Measurements from ENCODE around the gene PDE1A.

Gene PDE1A

GRCh38 chr2:182351427-182351826, 75.4 kb downstream of the PDE1A start:
- no peak for DNase-seq (ENCODE audit: low read depth)
- TF ChIP-seq, protein P1, sequence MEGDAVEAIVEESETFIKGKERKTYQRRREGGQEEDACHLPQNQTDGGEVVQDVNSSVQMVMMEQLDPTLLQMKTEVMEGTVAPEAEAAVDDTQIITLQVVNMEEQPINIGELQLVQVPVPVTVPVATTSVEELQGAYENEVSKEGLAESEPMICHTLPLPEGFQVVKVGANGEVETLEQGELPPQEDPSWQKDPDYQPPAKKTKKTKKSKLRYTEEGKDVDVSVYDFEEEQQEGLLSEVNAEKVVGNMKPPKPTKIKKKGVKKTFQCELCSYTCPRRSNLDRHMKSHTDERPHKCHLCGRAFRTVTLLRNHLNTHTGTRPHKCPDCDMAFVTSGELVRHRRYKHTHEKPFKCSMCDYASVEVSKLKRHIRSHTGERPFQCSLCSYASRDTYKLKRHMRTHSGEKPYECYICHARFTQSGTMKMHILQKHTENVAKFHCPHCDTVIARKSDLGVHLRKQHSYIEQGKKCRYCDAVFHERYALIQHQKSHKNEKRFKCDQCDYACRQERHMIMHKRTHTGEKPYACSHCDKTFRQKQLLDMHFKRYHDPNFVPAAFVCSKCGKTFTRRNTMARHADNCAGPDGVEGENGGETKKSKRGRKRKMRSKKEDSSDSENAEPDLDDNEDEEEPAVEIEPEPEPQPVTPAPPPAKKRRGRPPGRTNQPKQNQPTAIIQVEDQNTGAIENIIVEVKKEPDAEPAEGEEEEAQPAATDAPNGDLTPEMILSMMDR (IDR thresholded peaks at IDR 0.05; ENCODE audit: insufficient read depth, low read depth, low read length, missing control alignments), result no peak
- no peak overlapping the region for H3K4me3 ChIP-seq (ENCODE audit: low read depth, low read length)

- DNase-seq (ENCODE audit: low read depth), result no peak
- TF ChIP-seq, protein P1 (IDR thresholded peaks at IDR 0.05; ENCODE audit: insufficient read depth, low read depth, low read length, missing control alignments), result no peak
- no peak overlapping the region for H3K4me3 ChIP-seq (ENCODE audit: low read depth, low read length)
Observed at GRCh38 chr2:182349268-182349667, 77.6 kb downstream of the PDE1A start.

GRCh38 chr2:182345384-182345783, 81.5 kb downstream of the PDE1A start:
- no peak for DNase-seq (ENCODE audit: low read depth)
- TF ChIP-seq, protein P1 (IDR thresholded peaks at IDR 0.05; ENCODE audit: insufficient read depth, low read depth, low read length, missing control alignments), result no peak
- H3K4me3 ChIP-seq (ENCODE audit: low read depth, low read length), result no peak overlapping the region

GRCh38 chr2:182330451-182331305, 96.2 kb downstream of the PDE1A start:
- TF ChIP-seq, protein P1 (IDR thresholded peaks at IDR 0.05; ENCODE audit: insufficient read depth, low read depth, low read length, missing control alignments), result no peak
- no peak overlapping the region for H3K4me3 ChIP-seq (ENCODE audit: low read depth, low read length)
- no peak for DNase-seq (ENCODE audit: low read depth)

GRCh38 chr2:182324665-182325064, 102.2 kb downstream of the PDE1A start:
- no peak overlapping the region for H3K4me3 ChIP-seq (ENCODE audit: low read depth, low read length)
- no peak for DNase-seq (ENCODE audit: low read depth)
- TF ChIP-seq, protein P1 (IDR thresholded peaks at IDR 0.05; ENCODE audit: insufficient read depth, low read depth, low read length, missing control alignments), result no peak

DNA sequence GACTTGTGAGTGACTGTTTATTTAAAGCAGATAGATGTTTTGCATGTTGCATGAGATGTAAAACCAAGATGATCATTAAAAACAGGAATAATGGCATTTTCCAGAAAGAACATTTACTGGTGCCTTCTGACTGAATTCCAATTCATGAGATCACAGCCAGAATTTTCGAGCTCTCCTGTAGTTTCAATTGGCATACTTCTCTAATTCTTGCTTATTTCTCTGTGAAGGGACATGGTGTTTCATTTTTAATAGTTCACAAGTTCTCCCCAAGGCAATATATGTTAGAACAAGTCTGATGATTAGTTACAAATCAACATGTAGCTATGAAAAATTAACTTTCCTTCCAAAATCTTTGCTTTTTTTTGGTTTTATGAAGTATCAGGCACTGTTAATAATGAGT, 105.7 kb downstream of the PDE1A start:
- no peak for DNase-seq (ENCODE audit: low read depth)
- no peak overlapping the region for H3K4me3 ChIP-seq (ENCODE audit: low read depth, low read length)
- TF ChIP-seq, protein P1 (IDR thresholded peaks at IDR 0.05; ENCODE audit: insufficient read depth, low read depth, low read length, missing control alignments), result no peak

Data from GM12865 (cell line).